Measurements from ENCODE around the gene LTBP1. TPM values are rescaled to one million over a fixed set of nuclear protein-coding genes. Genes with fewer than 3 reads are reported as not detected.

The LTBP1 gene
- total and polyA plus RNA-seq, 2 donors (not counting 1 experiment from before 2014, with no cell fraction given) = 0.69 TPM; not detected in 1

DNA sequence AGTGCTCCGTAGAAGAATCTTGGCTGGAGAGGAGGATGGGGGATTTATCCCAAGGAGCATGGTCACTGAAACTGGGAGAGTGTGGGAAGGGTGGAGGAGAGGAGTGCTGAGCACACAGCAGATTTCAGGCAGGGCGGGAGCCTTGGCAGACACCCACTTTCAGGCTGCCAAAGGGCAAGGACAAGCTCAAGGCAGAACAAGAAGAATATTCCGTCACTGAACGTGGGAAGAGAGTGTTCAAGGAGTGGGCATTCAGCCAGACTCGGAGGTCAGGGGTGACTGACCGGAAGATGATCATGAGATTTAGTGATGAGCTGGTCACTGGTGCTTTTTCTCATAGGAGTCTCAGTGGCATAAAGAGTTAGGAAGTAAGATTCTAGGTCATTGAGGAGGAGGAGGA, 393.5 kb downstream of the LTBP1 start:
- ATAC-seq (ENCODE audit: low read depth) (no peak), DNase-seq (no peak)
- ChIA-PET POLR2A (no interaction called here), CTCF (no interaction called here)
- Histone ChIP-seq H3K27me3 (replicated peaks in 1 of 4; ENCODE audit: control extremely low read depth in 1 of 4, control insufficient read depth in 3 of 4, insufficient read depth in 4 of 4, low read length in 3 of 4) (no peaks in the 10 kb centered on the region), H3K4me1 (ENCODE audit: control insufficient read depth in 2 of 2, insufficient read depth in 2 of 2, low read length in 2 of 2) (peaks cover 0 to 9% of the 10 kb centered on the region in 2 donors), H3K79me2 (ENCODE audit: control insufficient read depth, insufficient read depth, low read length) (no peaks in the 10 kb centered on the region), H3K9ac (ENCODE audit: low read length) (no peak overlapping the region), H3K36me3 (replicated peaks in 1 of 2; ENCODE audit: control extremely low read depth in 1 of 2, control insufficient read depth in 1 of 2, extremely low read depth in 1 of 2, insufficient read depth in 2 of 2, low read length in 1 of 2) (no peaks in the 10 kb centered on the region), H3K4me2 (replicated peaks; ENCODE audit: low read depth, low read length, poor library complexity, severe bottlenecking) (no peak overlapping the region), H4K20me1 (ENCODE audit: control insufficient read depth, insufficient read depth, low read length, poor library complexity, severe bottlenecking) (no peaks in the 10 kb centered on the region), H3K27ac (ENCODE audit: low read length in 2 of 2) (no peak overlapping the region), H3K9me3 (ENCODE audit: control extremely low read depth in 1 of 3, control insufficient read depth in 2 of 3, insufficient read depth in 1 of 3, low read length in 2 of 3) (no peaks in the 10 kb centered on the region), H2AFZ (ENCODE audit: insufficient read depth, low read depth, low read length, poor library complexity, severe bottlenecking) (no peak overlapping the region), H3K4me3 (ENCODE audit: control extremely low read depth in 1 of 5, extremely low read depth in 1 of 5, insufficient read depth in 1 of 5, low read depth in 2 of 5, low read length in 4 of 5) (no peak overlapping the region)
- intact Hi-C loops (cut with micrococcal nuclease) = no loop called here
- WGBS (ENCODE audit: insufficient coverage) = 93% methylated on average over 5 of the region's 6 CpGs
- Mint-ChIP-seq H3K4me1 (peaks cover 13% of the 10 kb centered on the region), H3K4me3 (no peak overlapping the region), H3K27ac (no peak overlapping the region), H3K27me3 (peaks cover 12% of the 10 kb centered on the region), H3K9me3 (ENCODE audit: insufficient read depth) (no peaks in the 10 kb centered on the region)
- no peak for TF ChIP-seq EZH2 (IDR thresholded peaks at IDR 0.05; ENCODE audit: borderline replicate concordance, insufficient read depth, low read depth, low read length, poor library complexity, severe bottlenecking)
- TF ChIP-seq, protein P1, sequence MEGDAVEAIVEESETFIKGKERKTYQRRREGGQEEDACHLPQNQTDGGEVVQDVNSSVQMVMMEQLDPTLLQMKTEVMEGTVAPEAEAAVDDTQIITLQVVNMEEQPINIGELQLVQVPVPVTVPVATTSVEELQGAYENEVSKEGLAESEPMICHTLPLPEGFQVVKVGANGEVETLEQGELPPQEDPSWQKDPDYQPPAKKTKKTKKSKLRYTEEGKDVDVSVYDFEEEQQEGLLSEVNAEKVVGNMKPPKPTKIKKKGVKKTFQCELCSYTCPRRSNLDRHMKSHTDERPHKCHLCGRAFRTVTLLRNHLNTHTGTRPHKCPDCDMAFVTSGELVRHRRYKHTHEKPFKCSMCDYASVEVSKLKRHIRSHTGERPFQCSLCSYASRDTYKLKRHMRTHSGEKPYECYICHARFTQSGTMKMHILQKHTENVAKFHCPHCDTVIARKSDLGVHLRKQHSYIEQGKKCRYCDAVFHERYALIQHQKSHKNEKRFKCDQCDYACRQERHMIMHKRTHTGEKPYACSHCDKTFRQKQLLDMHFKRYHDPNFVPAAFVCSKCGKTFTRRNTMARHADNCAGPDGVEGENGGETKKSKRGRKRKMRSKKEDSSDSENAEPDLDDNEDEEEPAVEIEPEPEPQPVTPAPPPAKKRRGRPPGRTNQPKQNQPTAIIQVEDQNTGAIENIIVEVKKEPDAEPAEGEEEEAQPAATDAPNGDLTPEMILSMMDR (IDR thresholded peaks at IDR 0.05) = no peak

DNA sequence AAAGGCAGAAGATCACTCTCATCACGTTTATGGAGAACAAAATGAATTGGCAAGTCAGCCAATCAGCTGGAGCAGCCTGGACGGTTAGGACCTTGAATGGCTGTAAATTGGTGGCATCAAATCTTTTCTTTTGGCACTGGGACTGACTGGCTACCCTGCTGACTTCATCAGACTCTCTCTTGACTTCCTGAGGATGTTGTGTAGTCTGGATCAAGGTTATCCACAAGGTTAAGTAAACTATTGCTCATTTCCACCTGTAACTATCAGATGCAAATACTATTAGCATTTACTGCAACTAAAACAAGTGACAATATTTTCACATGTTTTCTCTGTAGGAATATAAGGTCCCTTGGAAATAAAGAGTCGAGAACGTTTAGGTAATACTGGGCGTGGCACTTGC, 395.4 kb downstream of the LTBP1 start:
- Mint-ChIP-seq H3K4me1 (peaks cover 3% of the 10 kb centered on the region), H3K9me3 (ENCODE audit: insufficient read depth) (no peaks in the 10 kb centered on the region), H3K4me3 (no peak overlapping the region), H3K27ac (no peak overlapping the region), H3K27me3 (peaks cover 12% of the 10 kb centered on the region)
- H3K4me3 ChIP-seq (ENCODE audit: control extremely low read depth in 1 of 5, extremely low read depth in 1 of 5, insufficient read depth in 1 of 5, low read depth in 2 of 5, low read length in 4 of 5) = no peak overlapping the region
- no peaks in the 10 kb centered on the region for H3K36me3 ChIP-seq (replicated peaks in 1 of 2; ENCODE audit: control extremely low read depth in 1 of 2, control insufficient read depth in 1 of 2, extremely low read depth in 1 of 2, insufficient read depth in 2 of 2, low read length in 1 of 2)
- H4K20me1 ChIP-seq (ENCODE audit: control insufficient read depth, insufficient read depth, low read length, poor library complexity, severe bottlenecking) = no peaks in the 10 kb centered on the region
- TF ChIP-seq EZH2 (IDR thresholded peaks at IDR 0.05; ENCODE audit: borderline replicate concordance, insufficient read depth, low read depth, low read length, poor library complexity, severe bottlenecking) = no peak
- TF ChIP-seq, protein P1 (IDR thresholded peaks at IDR 0.05) = no peak
- CTCF ChIA-PET = no interaction called here
- H3K27me3 ChIP-seq (replicated peaks in 1 of 4; ENCODE audit: control extremely low read depth in 1 of 4, control insufficient read depth in 3 of 4, insufficient read depth in 4 of 4, low read length in 3 of 4) = no peaks in the 10 kb centered on the region
- H3K9me3 ChIP-seq (ENCODE audit: control extremely low read depth in 1 of 3, control insufficient read depth in 2 of 3, insufficient read depth in 1 of 3, low read length in 2 of 3) = no peaks in the 10 kb centered on the region
- no peak overlapping the region for H3K27ac ChIP-seq (ENCODE audit: low read length in 2 of 2)
- no peak overlapping the region for H3K9ac ChIP-seq (ENCODE audit: low read length)
- intact Hi-C loops (cut with micrococcal nuclease) = no loop called here
- H3K4me1 ChIP-seq (ENCODE audit: control insufficient read depth in 2 of 2, insufficient read depth in 2 of 2, low read length in 2 of 2) = no peaks in the 10 kb centered on the region
- POLR2A ChIA-PET = no interaction called here
- WGBS (ENCODE audit: insufficient coverage) = 76% methylated on average over 2 of the region's 5 CpGs
- no peak overlapping the region for H2AFZ ChIP-seq (ENCODE audit: insufficient read depth, low read depth, low read length, poor library complexity, severe bottlenecking)
- DNase-seq (no peak), ATAC-seq (ENCODE audit: low read depth) (no peak)
- H3K79me2 ChIP-seq (ENCODE audit: control insufficient read depth, insufficient read depth, low read length) = no peaks in the 10 kb centered on the region
- H3K4me2 ChIP-seq (replicated peaks; ENCODE audit: low read depth, low read length, poor library complexity, severe bottlenecking) = no peak overlapping the region
